Activated CD8-positive, alpha-beta memory T cell treated with anti-CD3 and anti-CD28 coated beads, Interleukin-2, amount 50 U/mL, for 48 hours (primary cell): Measurements from ENCODE around the gene IL15RA.

Source experiments
- DNase-seq: peaks from one replicate; pipeline ENCODE4 v3.0.0-alpha.2; 2020

IL15RA gene, protein sequence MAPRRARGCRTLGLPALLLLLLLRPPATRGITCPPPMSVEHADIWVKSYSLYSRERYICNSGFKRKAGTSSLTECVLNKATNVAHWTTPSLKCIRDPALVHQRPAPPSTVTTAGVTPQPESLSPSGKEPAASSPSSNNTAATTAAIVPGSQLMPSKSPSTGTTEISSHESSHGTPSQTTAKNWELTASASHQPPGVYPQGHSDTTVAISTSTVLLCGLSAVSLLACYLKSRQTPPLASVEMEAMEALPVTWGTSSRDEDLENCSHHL

DNA sequence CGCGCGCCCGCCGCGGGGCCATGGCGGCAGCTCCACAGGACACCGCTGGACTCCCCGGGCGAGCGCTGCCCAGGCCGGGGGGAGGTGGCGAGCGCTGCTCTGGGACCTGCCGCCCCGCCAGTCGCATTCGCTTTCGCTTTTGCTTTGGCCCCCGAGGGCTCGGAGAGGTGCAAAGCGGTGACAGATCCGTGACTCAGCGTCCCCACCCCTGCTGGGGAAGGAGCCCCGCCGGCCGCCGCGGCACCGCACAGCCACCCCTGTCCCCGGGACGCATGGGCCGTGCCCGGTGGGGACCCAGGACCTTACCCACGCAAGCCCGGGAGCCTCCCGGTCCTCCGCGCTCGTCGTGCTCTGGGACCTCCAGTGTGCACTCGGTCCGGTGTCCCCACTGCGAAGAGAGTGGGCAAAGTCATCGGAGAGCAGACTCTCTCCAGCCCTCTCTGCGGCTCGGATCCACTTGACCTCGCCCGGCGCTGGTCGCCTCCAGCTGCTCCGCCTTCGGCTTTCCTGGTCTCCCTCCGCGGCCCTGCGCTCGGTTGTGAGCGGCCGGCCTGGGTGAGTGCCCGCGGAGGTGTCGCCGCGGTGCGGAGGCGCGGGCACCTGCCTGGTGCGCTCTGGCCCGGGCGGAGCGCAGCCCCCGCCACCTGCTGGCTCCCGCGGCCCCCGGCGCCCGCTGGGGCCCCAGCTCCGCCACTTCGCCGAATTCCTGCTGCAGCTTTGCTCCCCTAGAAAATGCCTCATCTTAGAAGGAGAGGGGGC lies at the start of gene IL15RA:
Gene IL15RA (minus strand): TSS at position 73 of the 759 bp plus-strand sequence. CDS start 51 bp downstream, at position 22.
- peak; percentile 91 for DNase-seq

DNA sequence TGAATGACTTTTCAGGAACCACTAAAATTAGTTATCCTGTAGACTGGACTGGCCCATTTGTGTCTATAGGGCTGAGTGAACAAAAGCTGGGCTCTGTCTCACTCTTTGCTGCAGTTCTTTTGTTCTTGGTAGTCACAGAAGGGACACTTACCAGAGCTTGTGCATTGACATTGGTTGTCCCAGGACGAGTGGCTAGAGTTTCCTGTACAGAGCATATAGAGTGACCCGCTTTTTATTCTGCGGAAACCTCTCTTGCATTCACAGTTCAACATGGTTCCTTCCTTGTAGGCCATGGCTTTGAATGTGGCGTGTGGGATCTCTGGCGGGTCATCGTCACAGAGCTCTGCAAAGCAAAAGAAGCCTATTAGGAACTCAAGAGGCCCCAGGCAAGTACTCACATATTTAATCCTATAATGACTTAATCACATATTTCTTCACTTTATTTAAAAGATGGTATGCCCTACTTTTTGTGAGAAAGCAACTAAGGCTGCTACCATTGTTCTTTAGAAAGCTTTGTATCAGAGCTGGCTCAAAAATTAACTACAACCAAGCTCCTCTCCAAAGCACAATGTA lies 48.4 kb upstream of the IL15RA start:
- DNase-seq, result peak; percentile 39

DNA sequence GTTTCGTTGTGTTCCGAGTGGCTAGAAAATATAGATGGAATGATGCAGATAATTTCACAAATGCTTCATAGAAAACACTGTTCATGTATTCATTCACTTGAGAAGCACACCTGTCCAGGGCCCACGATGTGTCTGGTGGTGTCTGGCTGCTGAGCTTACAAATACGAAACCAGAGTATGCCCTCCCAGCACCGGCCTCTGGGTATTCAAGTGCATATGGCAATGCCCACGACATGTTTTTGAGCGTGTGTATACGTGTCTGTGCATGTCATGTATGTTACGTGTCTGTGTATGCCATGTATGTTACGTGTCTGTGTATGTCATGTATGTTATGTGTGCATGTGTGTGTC lies 47.0 kb upstream of the IL15RA start:
- DNase-seq, result no peak

DNA sequence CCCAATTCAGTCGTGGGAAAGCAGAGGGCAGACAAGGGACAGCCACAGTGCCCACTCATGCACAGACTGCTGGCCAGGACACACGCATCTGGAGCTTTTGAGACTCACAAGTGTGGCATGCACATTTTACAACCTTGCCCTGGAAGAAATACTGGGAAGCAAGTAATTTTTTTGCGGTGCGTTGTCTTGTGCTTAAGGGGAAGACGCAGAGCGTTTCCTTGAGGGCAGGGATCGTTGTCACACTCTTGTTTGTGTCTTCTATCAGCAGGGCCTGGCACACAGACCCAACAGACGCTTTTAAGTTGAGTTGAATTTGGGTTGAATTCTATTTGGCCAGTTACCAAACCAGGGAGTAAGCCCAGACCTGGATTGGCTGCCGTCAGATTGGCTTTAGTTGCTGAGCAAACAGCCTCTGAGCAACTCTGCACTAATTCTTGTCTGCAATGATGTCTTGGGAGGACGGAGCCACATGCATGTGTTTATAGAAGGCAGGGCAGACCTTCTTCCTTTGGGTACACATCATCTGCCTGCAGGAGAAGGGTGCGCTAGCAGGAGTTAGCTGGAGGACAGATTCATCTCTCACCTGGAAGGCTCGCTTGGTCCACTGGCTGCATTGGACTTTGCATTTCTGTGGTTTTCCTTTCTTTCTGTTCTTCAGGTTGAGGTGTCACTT lies 46.5 kb upstream of the IL15RA start:
- DNase-seq, result peak; percentile 40

DNA sequence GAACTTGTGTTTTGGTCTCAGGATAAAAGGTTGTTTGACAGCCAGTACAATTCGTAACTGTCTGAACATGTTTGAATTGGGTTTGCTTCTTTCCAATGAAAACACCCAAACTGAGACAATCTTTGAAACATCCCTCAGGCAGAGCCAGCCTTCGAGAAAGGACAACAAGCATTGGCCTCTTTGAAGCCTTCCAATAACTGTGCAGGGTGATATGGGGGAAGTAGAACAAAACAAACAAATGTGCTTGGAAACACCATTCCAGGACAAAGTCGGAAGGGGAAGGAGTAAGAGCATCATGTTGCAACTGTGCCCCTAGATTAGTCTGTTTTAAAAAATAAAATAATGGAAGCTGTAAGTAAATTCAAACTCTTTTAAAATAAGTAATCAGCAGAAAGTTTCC lies 45.3 kb upstream of the IL15RA start:
- DNase-seq, result no peak

DNA sequence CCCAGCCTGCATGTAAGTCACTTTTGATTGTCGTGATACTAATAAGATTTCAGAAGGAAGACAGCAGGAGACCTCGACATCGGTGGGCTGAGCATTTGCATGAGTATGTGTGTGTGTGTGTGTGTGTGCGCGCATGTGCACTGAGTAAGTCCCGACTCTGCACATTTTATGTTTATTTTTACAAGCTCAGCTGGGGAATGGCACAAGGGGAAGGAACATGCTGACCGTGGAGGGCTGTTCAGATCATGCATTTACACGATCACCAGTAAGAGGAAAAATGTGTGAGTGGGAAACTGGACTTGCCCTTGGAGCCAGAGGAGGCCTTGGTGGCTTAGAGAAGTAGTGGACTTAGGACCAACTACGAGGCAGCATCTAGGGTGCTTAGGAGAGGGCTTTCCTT lies 43.5 kb upstream of the IL15RA start:
- peak; percentile 29 for DNase-seq

DNA sequence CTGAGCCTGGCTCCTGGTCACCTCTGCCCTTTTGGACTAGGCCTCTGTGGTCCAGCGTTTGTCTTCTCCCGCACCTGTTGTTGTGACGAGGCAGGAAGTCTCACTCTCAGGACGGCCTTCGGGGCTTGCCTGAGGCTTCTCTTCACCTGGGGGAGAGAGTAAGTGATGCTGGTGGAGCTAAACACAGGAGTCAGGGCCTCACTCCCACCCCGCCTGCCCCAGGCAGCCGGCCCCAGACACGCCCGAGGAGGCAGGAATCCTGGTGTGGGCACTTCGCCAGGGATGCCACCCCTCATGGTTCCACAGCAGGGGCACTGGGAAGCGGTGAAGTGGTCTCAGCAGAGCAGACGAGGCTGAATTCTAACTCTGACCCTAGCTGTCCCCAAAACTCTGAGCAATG lies 42.5 kb upstream of the IL15RA start:
- peak; percentile 49 for DNase-seq

DNA sequence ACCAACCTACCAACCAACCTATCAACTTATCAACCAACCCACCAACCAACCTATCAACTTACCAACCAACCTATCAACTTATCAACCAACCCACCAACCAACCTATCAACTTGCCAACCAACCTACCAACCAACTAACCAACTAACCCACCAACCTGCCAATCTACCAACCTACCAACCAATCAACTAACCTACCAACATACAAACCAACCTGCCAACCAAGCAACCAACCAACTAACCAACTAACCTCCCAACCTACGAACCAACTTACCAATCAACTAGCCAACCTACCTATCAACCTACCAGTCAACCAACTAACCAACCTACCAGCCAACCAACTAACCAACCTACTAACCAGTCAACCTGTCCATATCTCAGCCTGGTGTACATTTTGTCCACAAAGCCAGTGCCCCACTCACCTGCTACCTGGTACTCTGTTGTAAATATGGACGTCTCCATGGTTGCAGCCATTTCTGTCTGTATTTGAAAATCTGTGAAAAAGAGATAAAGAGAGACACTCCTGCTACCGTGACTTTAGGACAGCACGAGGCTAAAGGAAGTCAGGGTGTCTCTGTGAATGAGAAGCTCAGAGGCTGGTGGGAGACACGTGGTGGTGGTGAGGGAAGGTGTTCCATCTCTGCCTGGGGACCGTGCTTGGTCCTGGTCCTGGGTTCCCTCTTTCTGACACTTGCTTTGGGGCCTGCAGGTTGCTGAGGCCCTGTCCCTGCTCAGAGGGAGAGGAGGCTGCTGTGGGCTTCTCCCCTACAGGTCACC lies 41.9 kb upstream of the IL15RA start:
- DNase-seq, result peak; percentile 26

DNA sequence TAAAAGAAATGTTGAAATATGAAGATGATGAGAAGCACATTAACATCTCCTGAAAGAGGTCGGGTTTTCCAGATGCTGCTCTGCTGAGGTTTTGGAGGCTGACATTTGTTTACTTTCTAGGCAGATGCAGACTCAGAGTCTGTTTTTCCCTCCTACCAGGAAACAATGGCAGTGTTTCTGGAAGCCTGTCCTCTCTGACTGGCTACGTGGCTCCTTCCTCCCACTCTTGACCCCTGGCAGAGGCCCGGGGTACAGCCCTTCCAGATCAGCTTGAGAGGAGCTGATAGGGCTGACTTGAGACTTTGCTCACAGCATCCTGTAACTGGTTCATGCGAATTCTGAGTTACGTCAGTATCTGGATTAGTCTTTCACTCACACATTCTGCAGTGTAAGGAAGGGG lies 41.1 kb upstream of the IL15RA start:
- peak; percentile 40 for DNase-seq

DNA sequence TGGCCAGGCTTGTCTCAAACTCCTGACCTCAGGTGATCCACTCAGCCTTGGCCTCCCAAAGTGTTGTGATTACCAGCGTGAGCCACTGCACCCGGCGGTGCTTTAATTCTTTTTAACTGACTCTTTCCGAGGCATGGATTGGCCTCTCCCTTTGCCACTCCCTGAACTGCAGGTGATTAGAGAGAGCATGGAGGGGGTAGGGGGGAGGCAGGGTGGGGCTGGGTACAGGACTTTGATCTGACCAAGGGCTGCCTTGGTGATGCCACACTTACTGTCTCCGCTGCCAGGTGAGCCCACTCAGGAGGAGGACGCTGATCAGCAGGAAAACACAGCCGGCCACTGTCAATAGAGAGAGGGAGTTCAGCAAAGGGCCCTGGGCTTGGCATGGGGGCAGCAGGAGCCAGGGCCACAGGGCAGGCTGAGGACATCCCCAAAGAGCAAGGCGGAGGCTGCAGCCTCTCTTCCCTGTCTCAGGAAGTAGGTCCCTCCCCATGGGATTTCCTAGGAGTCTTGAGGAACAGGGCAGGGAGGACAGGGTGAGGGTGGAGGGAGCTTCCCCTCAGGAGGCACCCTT lies 40.5 kb upstream of the IL15RA start:
- peak; percentile 46 for DNase-seq

DNA sequence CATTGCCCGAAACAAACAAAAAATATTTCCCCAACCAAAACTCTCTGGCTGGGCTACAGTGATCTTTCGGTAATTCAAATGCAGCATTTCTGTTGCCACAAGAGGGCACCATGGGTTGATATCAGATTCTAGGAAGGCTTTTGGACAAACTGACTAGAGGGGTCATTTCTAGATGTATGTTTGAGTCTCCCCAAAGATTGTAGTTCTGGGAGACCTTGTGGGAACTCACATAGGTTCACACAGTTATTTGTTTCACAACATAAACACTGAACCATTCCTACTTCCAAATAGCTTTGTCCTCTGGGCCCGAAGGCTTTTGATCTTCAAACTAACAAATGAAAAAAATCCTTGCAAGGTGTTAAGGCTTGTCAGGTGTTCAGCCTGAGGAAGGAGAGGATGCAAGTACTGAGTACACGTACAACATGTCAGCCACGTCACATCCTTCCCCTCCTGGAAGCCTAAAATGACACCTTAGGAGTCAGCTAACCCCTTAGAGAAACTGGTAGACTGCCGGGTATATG lies 37.0 kb upstream of the IL15RA start:
- no peak for DNase-seq

DNA sequence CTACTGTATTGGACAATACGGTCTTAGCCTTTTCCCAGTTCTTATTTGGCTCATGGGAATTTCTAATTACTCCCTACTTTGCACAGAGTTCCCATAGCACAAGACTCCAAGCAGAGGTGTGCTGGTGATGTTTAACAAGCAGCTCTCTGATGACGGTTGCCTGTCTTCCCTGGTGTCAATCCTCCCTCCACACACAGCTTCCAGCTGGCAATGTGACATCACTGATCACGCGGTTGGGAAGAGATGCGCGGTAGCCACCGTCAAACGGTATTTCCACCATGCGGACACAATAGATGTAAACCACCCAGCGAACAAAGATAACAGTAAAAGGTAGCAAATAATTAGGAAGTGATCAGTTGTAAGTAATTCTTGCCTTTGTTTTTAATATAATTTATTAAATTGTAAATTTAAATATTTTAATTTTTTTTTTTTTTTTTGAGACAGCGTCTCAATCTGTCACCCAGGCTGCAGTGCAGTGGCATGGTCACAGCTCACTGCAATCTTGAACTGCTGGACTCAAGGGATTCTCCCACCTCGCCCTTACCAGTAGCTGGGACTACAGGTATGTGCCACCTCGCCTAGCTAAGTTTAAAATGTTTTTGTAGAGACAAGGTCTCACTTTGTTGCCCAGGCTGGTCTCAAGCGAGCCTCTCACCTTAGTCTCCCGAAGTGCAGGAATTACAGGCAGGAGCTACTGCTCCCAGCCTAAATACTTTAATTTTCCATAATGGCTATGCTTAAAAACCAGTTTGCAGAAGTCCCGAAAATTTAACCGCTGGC lies 36.3 kb upstream of the IL15RA start:
- DNase-seq, result no peak

DNA sequence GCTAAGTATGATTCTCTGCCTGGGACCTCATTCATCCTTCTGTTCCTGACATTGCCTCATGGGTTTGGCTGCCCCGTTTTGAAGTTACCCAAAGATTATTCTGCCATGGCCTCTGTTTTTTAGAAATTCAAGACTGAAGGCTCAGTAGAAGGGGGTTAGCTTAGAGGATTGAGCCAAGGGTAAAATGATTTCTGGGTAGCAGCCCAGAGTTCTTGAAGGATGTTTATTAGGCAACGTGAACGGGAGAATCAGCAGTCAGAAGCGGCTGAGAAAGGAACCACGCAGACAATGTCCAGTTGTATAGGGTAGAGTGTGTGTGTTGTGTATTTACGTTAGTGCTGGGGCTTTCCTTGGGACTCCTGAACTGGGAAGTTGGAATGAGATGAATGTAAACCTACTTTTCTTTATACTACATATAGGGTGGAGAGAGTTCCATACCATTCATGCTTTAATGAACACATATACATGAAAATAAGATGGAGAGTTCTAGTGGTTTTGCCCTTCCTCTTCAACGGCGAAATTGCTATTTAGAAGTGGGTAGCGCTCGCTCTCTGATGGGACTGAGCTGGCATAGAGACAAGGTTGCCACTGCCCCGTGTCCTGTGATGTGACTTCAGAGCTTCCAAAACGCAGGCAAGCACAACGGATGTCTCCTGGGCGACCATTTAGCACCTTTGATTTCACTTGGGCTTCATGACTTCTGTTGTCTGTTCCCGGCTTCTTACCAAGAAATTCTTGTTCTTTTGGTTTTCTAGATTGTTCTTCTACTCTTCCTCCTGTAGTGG lies 35.0 kb upstream of the IL15RA start:
- DNase-seq, result no peak

DNA sequence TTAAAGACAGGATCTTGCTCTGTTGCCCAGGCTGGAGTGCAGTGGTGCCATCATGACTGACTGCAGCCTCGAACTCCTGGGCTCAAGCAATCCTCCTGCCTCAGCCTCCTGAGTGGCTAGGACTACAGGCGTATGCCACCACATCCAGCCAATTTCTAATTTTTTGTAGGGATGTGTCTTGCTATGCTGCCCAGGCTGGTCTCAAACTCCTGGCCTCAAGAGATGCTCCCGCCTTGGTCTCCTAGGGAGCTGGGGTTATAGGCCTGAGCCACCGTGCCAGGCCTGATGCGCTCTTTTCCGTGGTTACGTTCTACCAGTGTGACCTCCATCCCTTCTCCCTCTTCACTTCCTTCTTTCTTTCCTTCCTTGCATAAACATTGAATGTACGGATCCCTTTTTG lies 34.2 kb upstream of the IL15RA start:
- DNase-seq, result no peak

DNA sequence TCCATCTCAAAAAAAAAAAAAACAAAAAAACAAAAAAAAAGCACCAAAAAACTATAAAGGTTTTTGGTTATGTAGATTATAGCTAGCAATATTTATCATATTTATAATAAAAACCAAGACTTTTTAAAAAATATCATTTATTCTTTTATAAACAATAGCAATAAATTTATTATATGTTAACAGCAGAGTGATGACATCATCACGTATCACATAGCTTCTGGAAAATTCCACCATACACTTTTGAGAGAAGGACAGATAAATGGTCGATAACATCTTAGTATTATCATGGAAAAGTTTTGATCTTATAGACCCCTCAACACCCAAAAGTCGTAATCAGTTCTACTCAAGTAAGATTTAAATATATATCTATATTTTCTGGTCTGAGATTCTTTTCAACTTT lies 33.2 kb upstream of the IL15RA start:
- DNase-seq, result no peak

DNA sequence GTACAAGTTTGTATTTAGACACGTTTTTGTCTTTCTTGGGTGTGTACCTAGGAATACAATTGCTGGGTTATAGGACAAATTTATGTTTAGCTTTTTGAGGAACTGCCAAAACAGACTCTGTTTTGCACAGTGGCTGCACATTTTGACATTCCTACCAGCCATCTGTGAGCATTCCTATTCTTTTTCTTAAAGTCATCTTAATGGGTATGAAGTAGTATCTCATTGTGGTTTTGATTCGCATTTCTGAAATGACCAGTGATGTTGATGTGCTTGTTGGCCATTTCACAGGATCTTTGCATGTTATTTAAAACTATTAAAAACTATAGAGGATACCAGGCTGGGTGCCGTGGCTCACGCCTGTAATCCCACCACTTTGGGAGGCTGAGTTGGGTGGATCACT lies 32.6 kb upstream of the IL15RA start:
- DNase-seq, result no peak

DNA sequence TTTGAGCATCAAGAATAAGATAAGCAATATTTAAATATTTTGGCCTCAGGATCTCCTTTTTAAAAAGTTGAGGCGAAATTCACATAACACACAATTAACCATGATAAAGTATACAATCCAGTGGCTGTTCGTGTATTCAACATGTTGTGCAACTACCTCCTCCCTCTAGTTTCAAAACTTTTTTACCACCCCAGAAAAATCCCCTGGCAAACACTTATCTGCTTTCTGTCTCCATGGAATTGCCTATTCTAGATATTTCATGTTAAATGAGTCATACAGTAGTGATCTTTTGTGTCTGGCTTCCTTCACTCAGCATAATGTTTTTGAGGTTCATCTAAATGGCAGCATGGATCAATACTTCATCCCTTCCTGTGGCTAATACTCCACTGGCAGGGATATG lies 31.8 kb upstream of the IL15RA start:
- DNase-seq, result no peak

DNA sequence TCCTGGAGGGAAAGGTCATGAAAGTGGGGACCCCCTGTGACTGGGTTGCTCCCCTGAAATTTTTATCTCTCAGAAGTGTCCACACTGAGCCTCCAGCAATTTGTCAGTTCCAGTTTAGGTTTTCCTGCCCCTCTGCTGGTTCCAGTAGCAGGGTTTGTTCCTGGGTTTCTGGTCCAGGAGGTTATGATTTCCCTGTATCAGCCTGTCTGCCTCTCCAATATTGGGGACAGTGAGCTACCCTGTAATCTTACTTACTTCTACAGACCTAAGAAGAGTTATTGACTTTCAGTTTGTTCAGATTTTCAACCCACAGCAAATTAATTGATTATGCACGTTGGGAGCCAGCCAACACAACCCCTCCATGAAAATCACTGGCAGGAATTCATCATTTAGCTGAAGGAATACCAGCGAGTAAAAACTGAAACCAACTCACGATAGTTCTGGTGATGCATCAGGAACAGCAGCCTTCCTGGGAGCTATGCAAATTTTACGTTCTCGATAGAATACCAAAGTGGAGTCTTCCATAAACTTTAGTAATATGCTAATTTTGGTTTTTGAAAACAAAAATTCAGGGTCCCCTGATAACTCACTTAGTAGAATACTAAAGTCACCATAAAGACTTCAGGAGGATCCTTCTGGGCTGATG lies 31.3 kb upstream of the IL15RA start:
- DNase-seq, result no peak

DNA sequence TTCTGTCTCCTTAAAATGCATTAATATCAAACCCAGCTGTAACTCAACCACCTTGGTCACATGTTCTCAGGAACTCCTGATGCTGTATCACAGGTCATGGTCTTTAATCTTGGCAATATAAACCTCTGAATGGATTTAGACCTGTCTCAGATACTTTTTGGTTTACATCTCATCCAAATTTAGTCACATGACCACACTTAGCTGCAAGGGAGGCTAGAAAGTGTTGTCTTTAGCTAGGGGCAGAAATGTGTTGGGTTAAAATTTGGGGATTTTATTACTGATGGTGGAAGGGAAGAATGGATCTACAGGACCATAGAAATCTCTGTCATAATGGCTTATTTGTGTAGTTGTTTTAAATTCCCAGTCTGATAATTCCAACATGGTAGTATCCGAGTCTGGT lies 29.6 kb upstream of the IL15RA start:
- no peak for DNase-seq

DNA sequence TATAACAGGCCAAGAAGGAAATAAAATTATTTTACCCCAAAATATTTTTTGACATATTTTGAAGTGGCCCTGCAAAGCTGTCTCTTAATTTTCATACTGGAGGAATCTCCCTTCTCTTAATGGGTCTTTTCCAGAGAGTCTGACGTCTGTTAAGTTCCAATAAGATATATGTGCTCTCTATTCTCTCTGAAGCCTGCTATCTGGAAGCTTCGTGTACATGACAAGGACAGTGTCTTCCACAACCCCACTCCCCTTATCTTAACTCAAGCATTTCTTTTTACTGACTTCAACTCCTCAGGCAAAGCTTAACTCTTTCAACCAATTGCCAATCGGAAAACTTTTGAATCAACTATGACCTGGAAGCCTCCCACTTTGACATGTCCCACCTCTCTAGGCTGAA lies 29.2 kb upstream of the IL15RA start:
- no peak for DNase-seq
